Parathyroid adenoma (tissue), 2 donors: ENCODE data around the gene SKIC3.
A peak's percentile ranks its signal among the peaks of the same experiment; 100 is the strongest.

Source experiments
- H2AFZ ChIP-seq: fragments of 300-600 bp; sonication (generic); one replicate; pipeline ENCODE4 v1.7.0; 2017; ENCODE audit warnings: antibody characterized with exemption, mild to moderate bottlenecking
- H3K27ac ChIP-seq: fragments of 300-600 bp; sonication (generic); one replicate; pipeline ENCODE4 v1.7.0; 2017
- H3K27me3 ChIP-seq: fragments of 300-600 bp; sonication (generic); one replicate; pipeline ENCODE4 v1.7.0; 2017; ENCODE audit warnings: low read length; ENCODE audit not compliant: control insufficient read depth, insufficient read depth
- H3K36me3 ChIP-seq: fragments of 300-600 bp; sonication (generic); one replicate; pipeline ENCODE4 v1.7.0; 2017; ENCODE audit warnings: low read length; ENCODE audit not compliant: control insufficient read depth, insufficient read depth
- H3K4me1 ChIP-seq: fragments of 300-600 bp; sonication (generic); one replicate; pipeline ENCODE4 v1.7.0; 2017; ENCODE audit warnings: control low read depth
- H3K4me2 ChIP-seq: fragments of 300-600 bp; sonication (generic); one replicate; pipeline ENCODE4 v1.7.0; 2017; ENCODE audit warnings: low read length
- H3K4me3 ChIP-seq: fragments of 300-600 bp; sonication (generic); one replicate; pipeline ENCODE4 v1.7.0; 2017; ENCODE audit warnings: low read depth, low read length
- H3K79me2 ChIP-seq: fragments of 300-600 bp; sonication (generic); one replicate; pipeline ENCODE4 v1.7.0; 2017; ENCODE audit warnings: control low read depth
- H3K9ac ChIP-seq: fragments of 300-600 bp; sonication (generic); one replicate; pipeline ENCODE4 v1.7.0; 2017; ENCODE audit warnings: mild to moderate bottlenecking
- H3K9me3 ChIP-seq: fragments of 300-600 bp; sonication (generic); one replicate; pipeline ENCODE4 v1.7.0; 2017; ENCODE audit warnings: low read length; ENCODE audit not compliant: control insufficient read depth
- TF ChIP-seq, protein P1 (sequence below): fragments of 300-600 bp; sonication (generic); IDR thresholded peaks from one replicate; pipeline ENCODE4 v1.7.0; 2017; ENCODE audit warnings: antibody characterized with exemption, mild to moderate bottlenecking
- donor health status: primary hyperparathyroidism.

The SKIC3 gene

DNA sequence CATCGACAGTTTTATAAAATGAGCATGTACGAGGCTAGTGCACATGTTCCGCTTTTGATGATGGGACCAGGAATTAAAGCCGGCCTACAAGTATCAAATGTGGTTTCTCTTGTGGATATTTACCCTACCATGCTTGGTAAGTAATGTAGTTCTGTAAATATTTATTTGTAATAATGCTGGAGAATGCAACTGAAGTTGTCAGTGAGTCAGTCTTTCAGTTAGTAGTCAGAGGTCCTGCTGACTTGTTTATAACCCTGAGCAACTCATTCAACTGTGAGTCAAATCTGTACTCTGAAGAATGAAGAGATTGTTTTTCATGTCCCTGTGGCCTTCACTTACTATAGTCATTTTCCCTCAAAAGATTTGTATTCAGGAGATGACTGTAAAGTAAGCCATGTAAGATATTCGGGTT is 36.7 kb upstream of the SKIC3 start:
- Histone ChIP-seq H2AFZ (no peak overlapping the region), H3K27me3 (no peaks in the 10 kb centered on the region)
- TF ChIP-seq, protein P1, sequence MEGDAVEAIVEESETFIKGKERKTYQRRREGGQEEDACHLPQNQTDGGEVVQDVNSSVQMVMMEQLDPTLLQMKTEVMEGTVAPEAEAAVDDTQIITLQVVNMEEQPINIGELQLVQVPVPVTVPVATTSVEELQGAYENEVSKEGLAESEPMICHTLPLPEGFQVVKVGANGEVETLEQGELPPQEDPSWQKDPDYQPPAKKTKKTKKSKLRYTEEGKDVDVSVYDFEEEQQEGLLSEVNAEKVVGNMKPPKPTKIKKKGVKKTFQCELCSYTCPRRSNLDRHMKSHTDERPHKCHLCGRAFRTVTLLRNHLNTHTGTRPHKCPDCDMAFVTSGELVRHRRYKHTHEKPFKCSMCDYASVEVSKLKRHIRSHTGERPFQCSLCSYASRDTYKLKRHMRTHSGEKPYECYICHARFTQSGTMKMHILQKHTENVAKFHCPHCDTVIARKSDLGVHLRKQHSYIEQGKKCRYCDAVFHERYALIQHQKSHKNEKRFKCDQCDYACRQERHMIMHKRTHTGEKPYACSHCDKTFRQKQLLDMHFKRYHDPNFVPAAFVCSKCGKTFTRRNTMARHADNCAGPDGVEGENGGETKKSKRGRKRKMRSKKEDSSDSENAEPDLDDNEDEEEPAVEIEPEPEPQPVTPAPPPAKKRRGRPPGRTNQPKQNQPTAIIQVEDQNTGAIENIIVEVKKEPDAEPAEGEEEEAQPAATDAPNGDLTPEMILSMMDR = no peak

GRCh38 chr5:95590880-95591279 is 36.1 kb upstream of the SKIC3 start:
- Histone ChIP-seq H3K27ac (peak overlapping the region; percentile 38), H3K36me3 (no peaks in the 10 kb centered on the region), H3K27me3 (no peaks in the 10 kb centered on the region), H3K9ac (no peak overlapping the region), H3K4me3 (no peak overlapping the region), H3K9me3 (no peaks in the 10 kb centered on the region), H2AFZ (peak overlapping the region; percentile 12), H3K4me2 (no peak overlapping the region), H3K4me1 (peaks cover 6% of the 10 kb centered on the region), H3K79me2 (no peaks in the 10 kb centered on the region)
- TF ChIP-seq, protein P1 = no peak

More for the DNA sequence above, 36.7 kb upstream of the SKIC3 start:
- no peaks in the 10 kb centered on the region for H3K9me3 ChIP-seq
- no peak overlapping the region for H3K4me2 ChIP-seq
- no peaks in the 10 kb centered on the region for H3K79me2 ChIP-seq
- H3K4me3 ChIP-seq = no peak overlapping the region
- H3K4me1 ChIP-seq = peaks cover 6% of the 10 kb centered on the region
- H3K27ac ChIP-seq = peak overlapping the region; percentile 38
- H3K36me3 ChIP-seq = no peaks in the 10 kb centered on the region
- H3K9ac ChIP-seq = no peak overlapping the region

GRCh38 chr5:95583992-95584391 is 29.2 kb upstream of the SKIC3 start:
- Histone ChIP-seq H3K4me1 (no peaks in the 10 kb centered on the region), H2AFZ (no peak overlapping the region), H3K4me2 (no peak overlapping the region), H3K79me2 (no peaks in the 10 kb centered on the region), H3K27me3 (no peaks in the 10 kb centered on the region), H3K4me3 (no peak overlapping the region), H3K27ac (no peak overlapping the region), H3K9me3 (no peaks in the 10 kb centered on the region), H3K9ac (no peak overlapping the region), H3K36me3 (no peaks in the 10 kb centered on the region)
- TF ChIP-seq, protein P1 = no peak

GRCh38 chr5:95581576-95581975 is 26.8 kb upstream of the SKIC3 start:
- Histone ChIP-seq H3K4me1 (no peaks in the 10 kb centered on the region), H3K27ac (no peak overlapping the region), H3K9me3 (no peaks in the 10 kb centered on the region), H3K79me2 (no peaks in the 10 kb centered on the region), H3K27me3 (no peaks in the 10 kb centered on the region), H3K9ac (no peak overlapping the region), H3K4me3 (no peak overlapping the region), H3K36me3 (no peaks in the 10 kb centered on the region), H3K4me2 (no peak overlapping the region), H2AFZ (no peak overlapping the region)
- TF ChIP-seq, protein P1 = no peak

DNA sequence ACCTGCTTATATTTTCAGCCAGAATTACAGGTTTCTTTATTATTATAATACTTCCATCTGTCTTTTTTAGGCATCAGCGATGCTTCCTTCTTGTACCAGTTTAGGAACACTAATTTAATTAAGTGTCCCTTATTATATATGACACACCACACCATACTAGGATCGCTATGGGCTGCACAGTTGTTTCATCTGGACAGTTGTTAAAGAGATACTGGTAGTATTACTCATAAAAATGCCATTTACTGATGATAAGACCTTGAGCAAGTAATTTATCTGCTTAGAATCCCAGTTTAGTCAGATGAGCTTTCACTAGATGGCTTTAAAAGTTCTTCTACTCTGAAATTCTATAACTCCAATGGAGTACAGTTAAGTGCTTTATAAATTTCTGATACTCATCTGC is 17.2 kb upstream of the SKIC3 start:
- TF ChIP-seq, protein P1 = no peak
- peaks cover 3% of the 10 kb centered on the region for H3K79me2 ChIP-seq
- no peaks in the 10 kb centered on the region for H3K9me3 ChIP-seq
- no peak overlapping the region for H3K27ac ChIP-seq
- no peak overlapping the region for H2AFZ ChIP-seq
- H3K4me2 ChIP-seq = no peak overlapping the region
- H3K27me3 ChIP-seq = no peaks in the 10 kb centered on the region
- H3K4me1 ChIP-seq = no peaks in the 10 kb centered on the region
- no peak overlapping the region for H3K4me3 ChIP-seq
- H3K36me3 ChIP-seq = no peaks in the 10 kb centered on the region
- H3K9ac ChIP-seq = no peak overlapping the region
